ENCODE measurements around the gene NBL1. TPM values are rescaled to one million over a fixed set of nuclear protein-coding genes. Genes with fewer than 3 reads are reported as not detected.

The NBL1 gene
- polyA plus RNA-seq, 3 donors: 0.07 TPM; not detected in 2

GRCh38 chr1:19690342-19690741 lies 46.2 kb downstream of the NBL1 start:
- Mint-ChIP-seq H3K27me3 (ENCODE audit: low read depth in 3 of 3) (peaks cover 0 to 2% (median 0%) of the 10 kb centered on the region in 3 donors), H3K27ac (no peak overlapping the region), H3K9me3 (peaks cover 18 to 32% (median 27%) of the 10 kb centered on the region in 7 donors), H3K36me3 (peaks cover 62 to 69% of the 10 kb centered on the region in 2 donors), H3K4me3 (no peak overlapping the region), H3K4me1 (no peaks in the 10 kb centered on the region)
- Histone ChIP-seq H3K4me1 (ENCODE audit: control insufficient read depth in 1 of 2, insufficient read depth in 2 of 2, low read length in 2 of 2) (no peaks in the 10 kb centered on the region), H3K9me3 (replicated peaks in 1 of 2; ENCODE audit: control insufficient read depth in 1 of 2, insufficient read depth in 1 of 2, low read length in 2 of 2) (peaks cover 14 to 26% of the 10 kb centered on the region in 2 donors), H3K27ac (ENCODE audit: low read depth in 1 of 2, low read length in 2 of 2) (no peak overlapping the region), H2AFZ (ENCODE audit: insufficient read depth, low read depth, low read length, poor library complexity, severe bottlenecking) (no peak overlapping the region), H3K27me3 (ENCODE audit: control insufficient read depth in 2 of 2, insufficient read depth in 2 of 2, low read length in 2 of 2) (no peaks in the 10 kb centered on the region), H4K20me1 (ENCODE audit: insufficient read depth, low read length) (no peaks in the 10 kb centered on the region), H3K4me2 (replicated peaks; ENCODE audit: extremely low read depth, low read length, poor library complexity, severe bottlenecking) (no peak overlapping the region), H3K79me2 (ENCODE audit: insufficient read depth, low read length) (no peaks in the 10 kb centered on the region), H3K36me3 (replicated peaks in 1 of 2; ENCODE audit: control insufficient read depth in 1 of 2, insufficient read depth in 2 of 2, low read length in 2 of 2) (peaks cover 23 to 68% of the 10 kb centered on the region in 2 donors), H3K9ac (ENCODE audit: insufficient read depth, low read length, poor library complexity, severe bottlenecking) (no peak overlapping the region), H3K4me3 (replicated peaks in 1 of 3; ENCODE audit: low read depth in 2 of 3, low read length in 3 of 3) (no peak overlapping the region)
- TF ChIP-seq, protein P1, sequence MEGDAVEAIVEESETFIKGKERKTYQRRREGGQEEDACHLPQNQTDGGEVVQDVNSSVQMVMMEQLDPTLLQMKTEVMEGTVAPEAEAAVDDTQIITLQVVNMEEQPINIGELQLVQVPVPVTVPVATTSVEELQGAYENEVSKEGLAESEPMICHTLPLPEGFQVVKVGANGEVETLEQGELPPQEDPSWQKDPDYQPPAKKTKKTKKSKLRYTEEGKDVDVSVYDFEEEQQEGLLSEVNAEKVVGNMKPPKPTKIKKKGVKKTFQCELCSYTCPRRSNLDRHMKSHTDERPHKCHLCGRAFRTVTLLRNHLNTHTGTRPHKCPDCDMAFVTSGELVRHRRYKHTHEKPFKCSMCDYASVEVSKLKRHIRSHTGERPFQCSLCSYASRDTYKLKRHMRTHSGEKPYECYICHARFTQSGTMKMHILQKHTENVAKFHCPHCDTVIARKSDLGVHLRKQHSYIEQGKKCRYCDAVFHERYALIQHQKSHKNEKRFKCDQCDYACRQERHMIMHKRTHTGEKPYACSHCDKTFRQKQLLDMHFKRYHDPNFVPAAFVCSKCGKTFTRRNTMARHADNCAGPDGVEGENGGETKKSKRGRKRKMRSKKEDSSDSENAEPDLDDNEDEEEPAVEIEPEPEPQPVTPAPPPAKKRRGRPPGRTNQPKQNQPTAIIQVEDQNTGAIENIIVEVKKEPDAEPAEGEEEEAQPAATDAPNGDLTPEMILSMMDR (IDR thresholded peaks at IDR 0.05): no peak
- DNase-seq: no peak
- intact Hi-C loops (cut with micrococcal nuclease): no loop called here
- WGBS (ENCODE audit: insufficient coverage): 90% methylated on average over 6 of the region's 7 CpGs

- TF ChIP-seq, protein P1 (IDR thresholded peaks at IDR 0.05): no peak
- Mint-ChIP-seq H3K36me3 (peaks cover 54 to 69% of the 10 kb centered on the region in 2 donors), H3K4me1 (peaks cover 6% of the 10 kb centered on the region), H3K4me3 (no peak overlapping the region), H3K9me3 (peaks cover 18 to 29% (median 25%) of the 10 kb centered on the region in 7 donors), H3K27ac (no peak overlapping the region), H3K27me3 (ENCODE audit: low read depth in 3 of 3) (no peaks in the 10 kb centered on the region)
- no peak overlapping the region for H3K4me2 ChIP-seq (replicated peaks; ENCODE audit: extremely low read depth, low read length, poor library complexity, severe bottlenecking)
- no peak overlapping the region for H3K27ac ChIP-seq (ENCODE audit: low read depth in 1 of 2, low read length in 2 of 2)
- 89% methylated on average over 14 of the region's 14 CpGs for WGBS (ENCODE audit: insufficient coverage)
- peaks cover 14 to 21% of the 10 kb centered on the region in 2 donors for H3K9me3 ChIP-seq (replicated peaks in 1 of 2; ENCODE audit: control insufficient read depth in 1 of 2, insufficient read depth in 1 of 2, low read length in 2 of 2)
- H4K20me1 ChIP-seq (ENCODE audit: insufficient read depth, low read length): no peaks in the 10 kb centered on the region
- intact Hi-C loops (cut with micrococcal nuclease): no loop called here
- no peak overlapping the region for H3K9ac ChIP-seq (ENCODE audit: insufficient read depth, low read length, poor library complexity, severe bottlenecking)
- H3K4me1 ChIP-seq (ENCODE audit: control insufficient read depth in 1 of 2, insufficient read depth in 2 of 2, low read length in 2 of 2): no peaks in the 10 kb centered on the region
- H3K36me3 ChIP-seq (replicated peaks in 1 of 2; ENCODE audit: control insufficient read depth in 1 of 2, insufficient read depth in 2 of 2, low read length in 2 of 2): peaks cover 16 to 62% of the 10 kb centered on the region in 2 donors
- no peak overlapping the region for H2AFZ ChIP-seq (ENCODE audit: insufficient read depth, low read depth, low read length, poor library complexity, severe bottlenecking)
- no peaks in the 10 kb centered on the region for H3K27me3 ChIP-seq (ENCODE audit: control insufficient read depth in 2 of 2, insufficient read depth in 2 of 2, low read length in 2 of 2)
- H3K4me3 ChIP-seq (replicated peaks in 1 of 3; ENCODE audit: low read depth in 2 of 3, low read length in 3 of 3): no peak overlapping the region
- no peak for DNase-seq
- H3K79me2 ChIP-seq (ENCODE audit: insufficient read depth, low read length): no peaks in the 10 kb centered on the region
Observed at GRCh38 chr1:19694298-19694697, 50.2 kb downstream of the NBL1 start.
